Measurements from ENCODE around the gene PPIG. TPM values are rescaled to one million over a fixed set of nuclear protein-coding genes. Genes with fewer than 3 reads are reported as not detected.

Gene PPIG
- total and polyA plus RNA-seq, 2 donors (not counting 1 experiment from before 2014, with no cell fraction given) = 21.5 to 78.6 TPM

GRCh38 chr2:169644173-169644572 lies 60.0 kb downstream of the PPIG start:
- H3K36me3 ChIP-seq (replicated peaks in 1 of 2; ENCODE audit: control extremely low read depth in 1 of 2, control insufficient read depth in 1 of 2, extremely low read depth in 1 of 2, insufficient read depth in 2 of 2, low read length in 1 of 2) = peaks cover 0 to 2% of the 10 kb centered on the region in 2 experiments
- ChIA-PET POLR2A (no interaction called here), CTCF (no interaction called here)
- H3K27ac ChIP-seq (ENCODE audit: low read length in 2 of 2) = no peak overlapping the region
- no peaks in the 10 kb centered on the region for H3K9me3 ChIP-seq (ENCODE audit: control extremely low read depth in 1 of 3, control insufficient read depth in 2 of 3, insufficient read depth in 1 of 3, low read length in 2 of 3)
- no peak overlapping the region for H3K4me3 ChIP-seq (ENCODE audit: control extremely low read depth in 1 of 5, extremely low read depth in 1 of 5, insufficient read depth in 1 of 5, low read depth in 2 of 5, low read length in 4 of 5)
- WGBS (ENCODE audit: insufficient coverage) = no CpG with 5 or more reads among the region's 3 CpGs
- no peak overlapping the region for H3K4me2 ChIP-seq (replicated peaks; ENCODE audit: low read depth, low read length, poor library complexity, severe bottlenecking)
- intact Hi-C loops (cut with micrococcal nuclease) = no loop called here
- H3K27me3 ChIP-seq (replicated peaks in 1 of 4; ENCODE audit: control extremely low read depth in 1 of 4, control insufficient read depth in 3 of 4, insufficient read depth in 4 of 4, low read length in 3 of 4) = no peaks in the 10 kb centered on the region
- H3K4me1 Mint-ChIP-seq = no peaks in the 10 kb centered on the region
- H3K27ac Mint-ChIP-seq = no peak overlapping the region
- DNase-seq = no peak
- no peaks in the 10 kb centered on the region for H3K79me2 ChIP-seq (ENCODE audit: control insufficient read depth, insufficient read depth, low read length)
- ATAC-seq (ENCODE audit: low read depth) = no peak
- no peaks in the 10 kb centered on the region for H3K9me3 Mint-ChIP-seq (ENCODE audit: insufficient read depth)
- no peak overlapping the region for H2AFZ ChIP-seq (ENCODE audit: insufficient read depth, low read depth, low read length, poor library complexity, severe bottlenecking)
- H4K20me1 ChIP-seq (ENCODE audit: control insufficient read depth, insufficient read depth, low read length, poor library complexity, severe bottlenecking) = no peaks in the 10 kb centered on the region
- no peak overlapping the region for H3K9ac ChIP-seq (ENCODE audit: low read length)
- no peaks in the 10 kb centered on the region for H3K4me1 ChIP-seq (ENCODE audit: control insufficient read depth in 2 of 2, insufficient read depth in 2 of 2, low read length in 2 of 2)
- H3K27me3 Mint-ChIP-seq = no peaks in the 10 kb centered on the region
- TF ChIP-seq CTCF (IDR thresholded peaks at IDR 0.05) = no peak
- TF ChIP-seq EZH2 (IDR thresholded peaks at IDR 0.05; ENCODE audit: borderline replicate concordance, insufficient read depth, low read depth, low read length, poor library complexity, severe bottlenecking) = no peak
- no peak overlapping the region for H3K4me3 Mint-ChIP-seq

- 100% methylated on average over 1 of the region's 2 CpGs for WGBS (ENCODE audit: insufficient coverage)
Observed at GRCh38 chr2:169647496-169647895, 63.3 kb downstream of the PPIG start.

More at GRCh38 chr2:169647496-169647895, 63.3 kb downstream of the PPIG start:
- H4K20me1 ChIP-seq (ENCODE audit: control insufficient read depth, insufficient read depth, low read length, poor library complexity, severe bottlenecking) = no peaks in the 10 kb centered on the region
- ChIA-PET POLR2A (no interaction called here), CTCF (no interaction called here)
- no peaks in the 10 kb centered on the region for H3K36me3 ChIP-seq (replicated peaks in 1 of 2; ENCODE audit: control extremely low read depth in 1 of 2, control insufficient read depth in 1 of 2, extremely low read depth in 1 of 2, insufficient read depth in 2 of 2, low read length in 1 of 2)
- peaks cover 0 to 3% (median 0%) of the 10 kb centered on the region in 4 experiments for H3K27me3 ChIP-seq (replicated peaks in 1 of 4; ENCODE audit: control extremely low read depth in 1 of 4, control insufficient read depth in 3 of 4, insufficient read depth in 4 of 4, low read length in 3 of 4)
- no peaks in the 10 kb centered on the region for H3K79me2 ChIP-seq (ENCODE audit: control insufficient read depth, insufficient read depth, low read length)
- H3K9me3 Mint-ChIP-seq (ENCODE audit: insufficient read depth) = no peaks in the 10 kb centered on the region
- ATAC-seq (ENCODE audit: low read depth) = no peak
- no peaks in the 10 kb centered on the region for H3K27me3 Mint-ChIP-seq
- no peak for DNase-seq
- no peak overlapping the region for H3K27ac Mint-ChIP-seq
- intact Hi-C loops (cut with micrococcal nuclease) = no loop called here
- TF ChIP-seq EZH2 (IDR thresholded peaks at IDR 0.05; ENCODE audit: borderline replicate concordance, insufficient read depth, low read depth, low read length, poor library complexity, severe bottlenecking) (no peak), CTCF (IDR thresholded peaks at IDR 0.05) (no peak)
- H3K9ac ChIP-seq (ENCODE audit: low read length) = no peak overlapping the region
- no peak overlapping the region for H3K4me3 Mint-ChIP-seq
- no peak overlapping the region for H2AFZ ChIP-seq (ENCODE audit: insufficient read depth, low read depth, low read length, poor library complexity, severe bottlenecking)
- no peaks in the 10 kb centered on the region for H3K4me1 Mint-ChIP-seq
- H3K4me2 ChIP-seq (replicated peaks; ENCODE audit: low read depth, low read length, poor library complexity, severe bottlenecking) = no peak overlapping the region
- no peak overlapping the region for H3K4me3 ChIP-seq (ENCODE audit: control extremely low read depth in 1 of 5, extremely low read depth in 1 of 5, insufficient read depth in 1 of 5, low read depth in 2 of 5, low read length in 4 of 5)
- H3K4me1 ChIP-seq (ENCODE audit: control insufficient read depth in 2 of 2, insufficient read depth in 2 of 2, low read length in 2 of 2) = no peaks in the 10 kb centered on the region
- no peaks in the 10 kb centered on the region for H3K9me3 ChIP-seq (ENCODE audit: control extremely low read depth in 1 of 3, control insufficient read depth in 2 of 3, insufficient read depth in 1 of 3, low read length in 2 of 3)
- no peak overlapping the region for H3K27ac ChIP-seq (ENCODE audit: low read length in 2 of 2)

Data from B cell (primary cell).